GM19467 (cell line): ENCODE data around the gene PDE4D.

Experiments
- ATAC-seq: cut with Tn5 transposase; IDR thresholded peaks from one replicate; pipeline ENCODE4 v1.9.1; 2021; ENCODE audit warnings: mild to moderate bottlenecking, moderate library complexity; ENCODE audit not compliant: unreplicated experiment

The PDE4D gene

GRCh38 chr5:59532979-59533729, 360.4 kb downstream of the PDE4D start:
- ATAC-seq = no peak

GRCh38 chr5:59529239-59529638, 364.3 kb downstream of the PDE4D start:
- ATAC-seq = no peak

GRCh38 chr5:59528202-59528862, 365.2 kb downstream of the PDE4D start:
- ATAC-seq = no peak

- ATAC-seq = no peak
Observed at GRCh38 chr5:59525957-59526356, 367.6 kb downstream of the PDE4D start.

- ATAC-seq = no peak
Observed at GRCh38 chr5:59525311-59525710, 368.2 kb downstream of the PDE4D start.

- no peak for ATAC-seq
Observed at GRCh38 chr5:59522201-59522831, 371.2 kb downstream of the PDE4D start.

GRCh38 chr5:59521476-59521875, 372.1 kb downstream of the PDE4D start:
- no peak for ATAC-seq

- ATAC-seq = no peak
Observed at GRCh38 chr5:59519338-59519737, 374.2 kb downstream of the PDE4D start.

- ATAC-seq = no peak
Observed at GRCh38 chr5:59517926-59518585, 375.5 kb downstream of the PDE4D start.

GRCh38 chr5:59516161-59516560, 377.4 kb downstream of the PDE4D start:
- ATAC-seq = no peak

- no peak for ATAC-seq
Observed at GRCh38 chr5:59506285-59506877, 387.1 kb downstream of the PDE4D start.

GRCh38 chr5:59504043-59504442, 389.5 kb downstream of the PDE4D start:
- no peak for ATAC-seq

GRCh38 chr5:59503220-59503619, 390.3 kb downstream of the PDE4D start:
- ATAC-seq = no peak

- ATAC-seq = no peak
Observed at GRCh38 chr5:59501316-59501715, 392.2 kb downstream of the PDE4D start.

GRCh38 chr5:59500014-59500413, 393.5 kb downstream of the PDE4D start:
- no peak for ATAC-seq

GRCh38 chr5:59497207-59497606, 396.3 kb downstream of the PDE4D start:
- ATAC-seq = no peak

- ATAC-seq = no peak
Observed at GRCh38 chr5:59496524-59497134, 396.9 kb downstream of the PDE4D start.

- no peak for ATAC-seq
Observed at GRCh38 chr5:59491945-59492344, 401.6 kb downstream of the PDE4D start.

- no peak for ATAC-seq
Observed at GRCh38 chr5:59489551-59489950, 404.0 kb downstream of the PDE4D start.
